ENCODE data around the gene ARSG. TPM values are rescaled to one million over a fixed set of nuclear protein-coding genes. Genes with fewer than 3 reads are reported as not detected.
"Not testable (repeated sequence)": the region's sequence is repeated elsewhere in the genome, so short reads cannot be mapped to it uniquely, and the experiment has no call there.

ARSG gene
- total RNA-seq, 1 donor from 2014 or later, result 4.3 TPM

- DNase-seq (ENCODE audit: low spot score), result not testable (repeated sequence)
Measured at GRCh38 chr17:68276339-68276738, 15.0 kb upstream of the ARSG start.

GRCh38 chr17:68277807-68278206, 13.5 kb upstream of the ARSG start:
- DNase-seq (ENCODE audit: low spot score), result no peak

GRCh38 chr17:68281965-68282364, 9.3 kb upstream of the ARSG start:
- DNase-seq (ENCODE audit: low spot score), result not testable (repeated sequence)

- DNase-seq (ENCODE audit: low spot score), result no peak
Measured at GRCh38 chr17:68288375-68288774, 2.9 kb upstream of the ARSG start.

- DNase-seq (ENCODE audit: low spot score), result peak; percentile 68
Measured at GRCh38 chr17:68288804-68289203, 2.5 kb upstream of the ARSG start.

GRCh38 chr17:68289473-68289872, 1.8 kb upstream of the ARSG start:
- no peak for DNase-seq (ENCODE audit: low spot score)

- no peak for DNase-seq (ENCODE audit: low spot score)
Measured at GRCh38 chr17:68289936-68290267, 1.4 kb upstream of the ARSG start.

- peak; percentile 87 for DNase-seq (ENCODE audit: low spot score)
Measured at GRCh38 chr17:68290268-68290954, 884 bp upstream of the ARSG start.

GRCh38 chr17:68291836-68292688, 767 bp downstream of the ARSG start:
- peak; percentile 94 for DNase-seq (ENCODE audit: low spot score)

- no peak for DNase-seq (ENCODE audit: low spot score)
Measured at GRCh38 chr17:68292689-68293040, 1.4 kb downstream of the ARSG start.

- peak; percentile 22 for DNase-seq (ENCODE audit: low spot score)
Measured at GRCh38 chr17:68293490-68294195, 2.3 kb downstream of the ARSG start.

- DNase-seq (ENCODE audit: low spot score), result no peak
Measured at GRCh38 chr17:68294196-68294555, 2.9 kb downstream of the ARSG start.

- DNase-seq (ENCODE audit: low spot score), result no peak
Measured at GRCh38 chr17:68294617-68295016, 3.3 kb downstream of the ARSG start.

GRCh38 chr17:68295086-68295485, 3.8 kb downstream of the ARSG start:
- DNase-seq (ENCODE audit: low spot score), result peak; percentile 30

- DNase-seq (ENCODE audit: low spot score), result peak; percentile 24
Measured at GRCh38 chr17:68296217-68297191, 5.2 kb downstream of the ARSG start.

GRCh38 chr17:68297195-68297594, 5.9 kb downstream of the ARSG start:
- no peak for DNase-seq (ENCODE audit: low spot score)

GRCh38 chr17:68298601-68299000, 7.3 kb downstream of the ARSG start:
- no peak for DNase-seq (ENCODE audit: low spot score)

- DNase-seq (ENCODE audit: low spot score), result no peak
Measured at GRCh38 chr17:68299817-68300216, 8.5 kb downstream of the ARSG start.

GRCh38 chr17:68301438-68301959, 10.2 kb downstream of the ARSG start:
- no peak for DNase-seq (ENCODE audit: low spot score)

GRCh38 chr17:68302066-68302564, 10.8 kb downstream of the ARSG start:
- DNase-seq (ENCODE audit: low spot score), result no peak

- no peak for DNase-seq (ENCODE audit: low spot score)
Measured at GRCh38 chr17:68302666-68303065, 11.4 kb downstream of the ARSG start.

Data from mesenteric fat pad (tissue), 1 donor.